ELF-1 (cell line): ENCODE results near the gene MYL4.
"Not testable (repeated sequence)": the region's sequence is repeated elsewhere in the genome, so short reads cannot be mapped to it uniquely, and the experiment has no call there.

Experiments
- DNase-seq: peaks from one replicate; pipeline ENCODE4 v3.0.0-alpha.2; 2016; ENCODE audit warnings: low read depth, low spot score

MYL4 gene

GRCh38 chr17:47243737-47244598 is 34.8 kb downstream of the MYL4 start:
- DNase-seq, result no peak

- no peak for DNase-seq
Measured at GRCh38 chr17:47244697-47245096, 35.5 kb downstream of the MYL4 start.

GRCh38 chr17:47246120-47246519 is 37.0 kb downstream of the MYL4 start:
- DNase-seq, result no peak

- no peak for DNase-seq
Measured at GRCh38 chr17:47250855-47251254, 41.7 kb downstream of the MYL4 start.

- DNase-seq, result no peak
Measured at GRCh38 chr17:47251421-47251940, 42.3 kb downstream of the MYL4 start.

- DNase-seq, result peak; percentile 64
Measured at GRCh38 chr17:47252209-47252608, 43.1 kb downstream of the MYL4 start.

GRCh38 chr17:47252766-47253512 is 43.8 kb downstream of the MYL4 start:
- DNase-seq, result no peak

GRCh38 chr17:47253541-47254402 is 44.6 kb downstream of the MYL4 start, which contains the start of gene ITGB3:
TSS of gene ITGB3 (plus strand) at chr17:47253827. CDS start at chr17:47253862, 35 bp downstream.
- DNase-seq, result peak; percentile 77

GRCh38 chr17:47254403-47254943 is 45.3 kb downstream of the MYL4 start:
- no peak for DNase-seq

GRCh38 chr17:47257651-47258339 is 48.6 kb downstream of the MYL4 start:
- no peak for DNase-seq

GRCh38 chr17:47262586-47262985 is 53.4 kb downstream of the MYL4 start:
- DNase-seq, result no peak

- DNase-seq, result no peak
Measured at GRCh38 chr17:47264166-47264565, 55.0 kb downstream of the MYL4 start.

- DNase-seq, result no peak
Measured at GRCh38 chr17:47265983-47266541, 56.9 kb downstream of the MYL4 start.

GRCh38 chr17:47266782-47267181 is 57.6 kb downstream of the MYL4 start:
- no peak for DNase-seq

GRCh38 chr17:47267354-47267828 is 58.2 kb downstream of the MYL4 start:
- peak; percentile 8 for DNase-seq

- DNase-seq, result not testable (repeated sequence)
Measured at GRCh38 chr17:47268964-47269363, 59.8 kb downstream of the MYL4 start.

GRCh38 chr17:47269561-47270280 is 60.6 kb downstream of the MYL4 start:
- not testable (repeated sequence) for DNase-seq

- no peak for DNase-seq
Measured at GRCh38 chr17:47270946-47271705, 62.0 kb downstream of the MYL4 start.

- no peak for DNase-seq
Measured at GRCh38 chr17:47272491-47272890, 63.3 kb downstream of the MYL4 start.
